Thyroid gland (tissue), 4 donors: ENCODE measurements around the gene DUS3L.

Experiments
- POLR2A ChIP-seq, 2 donors: fragments of 450-650 bp; IDR thresholded peaks; one replicate each; pipeline ENCODE4 v1.6.1; 2017; ENCODE audit warnings: antibody characterized with exemption in 2 of 2, mild to moderate bottlenecking in 2 of 2, moderate library complexity in 1 of 2
- TF ChIP-seq, protein P1 (sequence below), 6 experiments: fragments of 200-600 bp in 3 of 6; fragments of 450-650 bp in 3 of 6; sonication (generic) in 3 of 6; IDR thresholded peaks; one replicate each; pipeline ENCODE4 v1.5.1; 2016 to 2019; ENCODE audit warnings: antibody characterized with exemption in 6 of 6, mild to moderate bottlenecking in 2 of 6, inconsistent platforms in 1 of 6, moderate library complexity in 1 of 6

DNA sequence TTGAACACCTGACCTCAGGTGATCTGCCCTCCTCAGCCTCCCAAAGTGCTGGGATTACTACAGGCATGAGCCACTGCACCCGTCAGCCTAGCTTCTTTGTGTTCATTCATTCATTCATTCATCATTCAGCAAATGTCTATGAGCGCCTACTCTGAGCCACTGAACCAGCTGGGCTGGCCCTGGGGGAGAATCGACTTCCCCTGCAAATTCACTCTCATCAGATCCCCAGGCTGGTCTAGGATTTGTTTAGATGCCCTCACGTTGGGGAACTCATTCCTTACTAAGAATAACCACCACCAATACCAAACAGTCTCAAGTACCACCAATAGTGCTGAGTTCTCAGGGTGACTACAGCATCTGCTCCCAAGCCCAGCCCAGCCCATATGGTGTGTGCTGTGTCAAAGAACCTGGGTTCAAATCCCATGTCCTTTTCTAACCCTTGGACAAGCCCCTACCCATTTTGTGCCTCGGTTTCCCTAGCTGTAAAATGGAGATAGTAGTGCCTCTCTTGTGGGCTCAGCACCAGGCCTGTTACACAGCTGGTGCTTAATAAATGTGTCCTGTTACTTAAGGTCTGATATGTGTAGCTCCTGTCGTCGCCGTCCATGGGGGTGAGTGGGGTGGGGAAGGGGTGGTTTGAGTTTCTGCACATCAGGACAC, 30.7 kb upstream of the DUS3L start:
- TF ChIP-seq, protein P1, sequence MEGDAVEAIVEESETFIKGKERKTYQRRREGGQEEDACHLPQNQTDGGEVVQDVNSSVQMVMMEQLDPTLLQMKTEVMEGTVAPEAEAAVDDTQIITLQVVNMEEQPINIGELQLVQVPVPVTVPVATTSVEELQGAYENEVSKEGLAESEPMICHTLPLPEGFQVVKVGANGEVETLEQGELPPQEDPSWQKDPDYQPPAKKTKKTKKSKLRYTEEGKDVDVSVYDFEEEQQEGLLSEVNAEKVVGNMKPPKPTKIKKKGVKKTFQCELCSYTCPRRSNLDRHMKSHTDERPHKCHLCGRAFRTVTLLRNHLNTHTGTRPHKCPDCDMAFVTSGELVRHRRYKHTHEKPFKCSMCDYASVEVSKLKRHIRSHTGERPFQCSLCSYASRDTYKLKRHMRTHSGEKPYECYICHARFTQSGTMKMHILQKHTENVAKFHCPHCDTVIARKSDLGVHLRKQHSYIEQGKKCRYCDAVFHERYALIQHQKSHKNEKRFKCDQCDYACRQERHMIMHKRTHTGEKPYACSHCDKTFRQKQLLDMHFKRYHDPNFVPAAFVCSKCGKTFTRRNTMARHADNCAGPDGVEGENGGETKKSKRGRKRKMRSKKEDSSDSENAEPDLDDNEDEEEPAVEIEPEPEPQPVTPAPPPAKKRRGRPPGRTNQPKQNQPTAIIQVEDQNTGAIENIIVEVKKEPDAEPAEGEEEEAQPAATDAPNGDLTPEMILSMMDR (IDR thresholded peaks at IDR 0.05), result no peak
- TF ChIP-seq POLR2A (IDR thresholded peaks at IDR 0.05), result no peak
